GM21825 (cell line): Measurements from ENCODE around the gene BCOR.

Experiments
- ATAC-seq: cut with Tn5 transposase; IDR thresholded peaks from one replicate; pipeline ENCODE4 v1.9.1; 2021; ENCODE audit warnings: mild to moderate bottlenecking, moderate library complexity; ENCODE audit not compliant: unreplicated experiment

The BCOR gene

GRCh38 chrX:40116925-40117324 lies 19.2 kb upstream of the BCOR start:
- no peak for ATAC-seq

- ATAC-seq: no peak
These were observed 15.2 kb upstream of the BCOR start for GRCh38 chrX:40112996-40113395.

- no peak for ATAC-seq
These were observed 14.1 kb upstream of the BCOR start for GRCh38 chrX:40111868-40112267.

GRCh38 chrX:40109288-40110008 lies 11.7 kb upstream of the BCOR start:
- no peak for ATAC-seq

- no peak for ATAC-seq
These were observed 11.2 kb upstream of the BCOR start for GRCh38 chrX:40108959-40109287.

GRCh38 chrX:40108162-40108958 lies 10.6 kb upstream of the BCOR start:
- ATAC-seq: no peak

GRCh38 chrX:40107291-40108161 lies 9.8 kb upstream of the BCOR start:
- ATAC-seq: no peak

GRCh38 chrX:40106676-40107290 lies 9.0 kb upstream of the BCOR start:
- no peak for ATAC-seq

GRCh38 chrX:40105835-40106675 lies 8.3 kb upstream of the BCOR start:
- ATAC-seq: no peak

GRCh38 chrX:40104985-40105834 lies 7.5 kb upstream of the BCOR start:
- no peak for ATAC-seq

GRCh38 chrX:40104630-40104984 lies 6.8 kb upstream of the BCOR start:
- ATAC-seq: no peak

- ATAC-seq: no peak
These were observed 6.0 kb upstream of the BCOR start for GRCh38 chrX:40103565-40104323.

- ATAC-seq: no peak
These were observed 4.9 kb upstream of the BCOR start for GRCh38 chrX:40102393-40103381.

GRCh38 chrX:40101430-40101802 lies 3.7 kb upstream of the BCOR start:
- no peak for ATAC-seq

- ATAC-seq: no peak
These were observed 3.0 kb upstream of the BCOR start for GRCh38 chrX:40100537-40101429.

GRCh38 chrX:40100141-40100536 lies 2.4 kb upstream of the BCOR start:
- ATAC-seq: no peak
